22Rv1 (cell line): ENCODE results near the gene PGLYRP1.

Experiments used
- H3K27ac ChIP-seq: fragments of 450-650 bp; 2 replicates; pipeline ENCODE4 v1.5.1; 2017
- ZFX ChIP-seq: fragments of 450-650 bp; IDR thresholded peaks from 2 replicates; pipeline ENCODE4 v1.6.1; 2017; ENCODE audit warnings: antibody characterized with exemption, borderline replicate concordance
- TF ChIP-seq, protein P1 (sequence below): fragments of 450-650 bp; IDR thresholded peaks from 2 replicates; pipeline ENCODE4 v1.5.1; 2017; ENCODE audit warnings: mild to moderate bottlenecking

Gene PGLYRP1, protein sequence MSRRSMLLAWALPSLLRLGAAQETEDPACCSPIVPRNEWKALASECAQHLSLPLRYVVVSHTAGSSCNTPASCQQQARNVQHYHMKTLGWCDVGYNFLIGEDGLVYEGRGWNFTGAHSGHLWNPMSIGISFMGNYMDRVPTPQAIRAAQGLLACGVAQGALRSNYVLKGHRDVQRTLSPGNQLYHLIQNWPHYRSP

DNA sequence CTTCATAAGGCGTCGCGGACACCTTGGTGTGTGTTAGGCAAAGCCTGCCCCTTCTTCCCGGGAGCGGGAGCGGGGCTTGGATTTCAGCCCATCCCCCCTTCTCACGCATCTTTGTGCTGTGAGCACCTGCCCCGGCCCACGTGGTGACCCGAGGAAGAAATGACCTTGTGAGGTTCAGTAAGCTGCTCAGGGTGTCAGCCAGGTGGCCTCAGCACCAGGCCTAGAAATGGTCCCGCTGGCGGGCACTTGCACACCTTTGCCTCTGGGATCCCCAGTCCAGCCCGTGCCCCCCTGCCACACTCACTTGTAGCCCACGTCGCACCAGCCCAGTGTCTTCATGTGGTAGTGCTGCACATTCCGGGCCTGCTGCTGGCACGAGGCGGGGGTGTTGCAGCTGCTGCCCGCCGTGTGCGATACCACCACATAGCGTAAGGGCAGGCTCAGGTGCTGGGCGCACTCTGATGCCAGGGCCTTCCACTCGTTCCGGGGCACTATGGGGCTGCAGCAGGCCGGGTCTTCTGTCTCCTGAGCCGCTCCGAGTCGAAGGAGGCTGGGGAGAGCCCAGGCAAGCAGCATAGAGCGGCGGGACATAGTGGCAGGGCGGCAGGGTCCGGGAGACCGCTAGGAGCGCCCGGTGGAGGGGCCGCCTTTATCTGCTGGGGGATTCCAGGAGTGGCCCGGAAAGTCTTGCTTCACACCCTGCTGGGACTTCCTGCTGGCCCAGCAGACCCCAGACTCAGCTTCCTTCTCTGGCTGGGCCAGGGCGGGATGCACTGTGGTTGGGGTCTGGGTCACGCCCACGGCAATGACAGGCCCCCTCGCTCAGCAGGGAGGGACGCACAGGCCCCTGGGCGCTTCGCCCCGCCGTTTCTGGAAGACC is at the start of gene PGLYRP1:
TSS of gene PGLYRP1 (minus strand) at position 623 of the 880 bp plus-strand sequence. CDS start at position 591, 32 bp downstream.
- TF ChIP-seq ZFX = no peak
- TF ChIP-seq, protein P1, sequence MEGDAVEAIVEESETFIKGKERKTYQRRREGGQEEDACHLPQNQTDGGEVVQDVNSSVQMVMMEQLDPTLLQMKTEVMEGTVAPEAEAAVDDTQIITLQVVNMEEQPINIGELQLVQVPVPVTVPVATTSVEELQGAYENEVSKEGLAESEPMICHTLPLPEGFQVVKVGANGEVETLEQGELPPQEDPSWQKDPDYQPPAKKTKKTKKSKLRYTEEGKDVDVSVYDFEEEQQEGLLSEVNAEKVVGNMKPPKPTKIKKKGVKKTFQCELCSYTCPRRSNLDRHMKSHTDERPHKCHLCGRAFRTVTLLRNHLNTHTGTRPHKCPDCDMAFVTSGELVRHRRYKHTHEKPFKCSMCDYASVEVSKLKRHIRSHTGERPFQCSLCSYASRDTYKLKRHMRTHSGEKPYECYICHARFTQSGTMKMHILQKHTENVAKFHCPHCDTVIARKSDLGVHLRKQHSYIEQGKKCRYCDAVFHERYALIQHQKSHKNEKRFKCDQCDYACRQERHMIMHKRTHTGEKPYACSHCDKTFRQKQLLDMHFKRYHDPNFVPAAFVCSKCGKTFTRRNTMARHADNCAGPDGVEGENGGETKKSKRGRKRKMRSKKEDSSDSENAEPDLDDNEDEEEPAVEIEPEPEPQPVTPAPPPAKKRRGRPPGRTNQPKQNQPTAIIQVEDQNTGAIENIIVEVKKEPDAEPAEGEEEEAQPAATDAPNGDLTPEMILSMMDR = no peak
- no peak within 1 kb of the TSS for H3K27ac ChIP-seq

DNA sequence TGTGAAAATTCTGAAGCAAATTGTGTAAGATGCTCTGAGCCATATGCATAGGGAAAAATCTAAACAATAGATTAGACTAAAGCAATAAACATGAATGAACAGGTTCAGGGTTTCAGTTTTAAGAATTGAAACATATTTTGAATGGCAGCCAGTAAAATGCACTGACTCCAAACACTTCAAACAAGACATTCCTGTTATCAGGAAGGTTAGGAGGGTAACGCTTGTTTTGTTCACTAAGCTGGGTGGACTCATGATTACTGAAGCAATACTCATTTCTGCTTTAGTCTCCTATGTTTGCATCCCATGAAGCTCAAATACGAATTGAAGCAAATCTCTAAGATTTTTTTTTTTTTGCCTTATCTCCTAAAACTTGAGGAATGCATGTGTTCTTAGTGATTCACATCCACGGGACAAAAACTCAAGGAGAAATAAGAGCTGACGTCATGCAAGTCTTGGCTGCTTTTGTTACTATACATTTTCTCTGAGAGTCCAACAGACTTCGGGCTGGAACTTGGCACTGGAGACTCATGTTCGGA is 47.0 kb upstream of the PGLYRP1 start:
- no peak overlapping the region for H3K27ac ChIP-seq
- no peak for TF ChIP-seq ZFX
- TF ChIP-seq, protein P1 = no peak

DNA sequence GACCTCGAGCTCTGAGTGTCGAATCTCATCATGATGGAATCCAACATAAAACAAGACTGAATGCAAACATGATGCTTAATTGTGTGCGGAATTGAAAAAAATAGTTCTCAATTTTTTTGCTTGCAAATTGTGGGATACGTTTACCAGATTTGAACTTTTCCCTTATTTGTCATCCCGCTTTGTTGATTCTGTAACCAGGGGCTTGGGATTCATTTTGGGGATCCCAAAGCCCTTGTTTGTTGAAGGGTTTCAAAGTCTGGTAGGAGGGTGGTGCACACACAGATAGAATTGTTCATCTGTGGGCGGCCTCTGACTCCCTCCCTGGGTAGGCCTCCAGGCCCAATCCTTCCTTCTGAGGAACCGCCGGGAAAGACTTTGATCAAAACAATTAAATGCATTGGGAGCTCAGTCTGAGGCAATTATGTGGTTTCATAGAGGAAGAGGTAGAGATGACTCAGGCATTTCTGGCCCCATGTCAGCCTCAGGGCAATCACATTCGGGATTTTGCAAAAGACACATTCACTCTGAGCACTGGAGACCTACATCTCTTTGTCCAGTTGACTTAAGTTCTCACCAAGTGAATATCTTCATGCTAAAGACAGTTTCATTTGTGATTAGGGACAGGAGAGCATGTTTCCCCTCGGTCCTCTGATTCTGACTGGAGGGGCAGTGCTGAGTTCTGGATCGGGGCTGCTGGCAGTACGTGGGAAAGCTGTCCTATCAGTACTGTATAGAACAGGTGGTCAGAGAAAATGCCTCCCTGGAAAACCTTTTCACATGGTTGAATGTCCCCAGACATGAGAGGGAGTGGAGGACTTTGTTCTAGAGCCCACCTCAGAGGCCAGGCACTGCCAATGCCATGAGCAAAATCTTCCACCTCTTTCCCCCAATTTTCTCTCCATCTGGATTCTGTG is 45.7 kb upstream of the PGLYRP1 start:
- TF ChIP-seq, protein P1 = no peak
- TF ChIP-seq ZFX = no peak
- H3K27ac ChIP-seq = no peak overlapping the region

DNA sequence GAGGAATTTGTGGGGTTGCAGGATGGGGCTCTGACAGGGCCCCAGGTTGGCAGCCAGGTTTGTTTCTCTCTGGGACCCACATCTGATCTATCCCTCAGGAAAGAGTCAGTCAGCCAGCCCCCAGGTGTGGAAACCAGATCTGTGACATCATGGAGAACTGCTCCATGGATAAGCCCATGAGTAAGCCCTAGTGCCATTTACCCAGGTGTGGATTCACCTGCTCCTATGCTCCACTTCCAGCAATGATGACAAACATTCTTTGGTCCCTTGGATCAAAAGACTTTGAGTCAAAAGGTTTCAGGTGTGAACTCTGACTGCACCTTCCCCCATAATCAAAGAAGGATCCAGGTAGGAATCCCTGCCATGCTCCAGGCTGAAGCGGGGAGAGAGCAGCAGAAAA is 44.8 kb upstream of the PGLYRP1 start:
- no peak overlapping the region for H3K27ac ChIP-seq

DNA sequence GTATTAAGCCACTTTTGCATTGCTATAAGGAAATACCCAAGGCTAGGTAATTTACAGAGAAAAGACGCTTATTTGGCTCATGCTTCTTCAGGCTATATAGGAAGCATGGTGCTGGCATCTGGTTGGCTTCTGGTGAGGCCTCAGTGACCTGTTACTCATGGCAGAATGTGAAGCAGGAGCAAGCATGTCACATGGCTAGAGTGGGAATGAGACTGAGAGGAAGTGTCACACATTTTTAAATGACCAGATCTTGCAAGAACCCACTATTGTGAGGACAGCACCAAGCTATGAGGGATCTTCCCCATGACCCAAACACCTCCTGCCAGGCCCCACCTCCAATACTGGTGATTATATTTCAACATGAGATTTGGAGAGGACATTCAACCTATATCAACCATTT is 43.6 kb upstream of the PGLYRP1 start:
- TF ChIP-seq, protein P1 = no peak
- TF ChIP-seq ZFX = no peak
- no peak overlapping the region for H3K27ac ChIP-seq

More for the DNA sequence above, 44.8 kb upstream of the PGLYRP1 start:
- TF ChIP-seq ZFX = no peak
- TF ChIP-seq, protein P1 = no peak

DNA sequence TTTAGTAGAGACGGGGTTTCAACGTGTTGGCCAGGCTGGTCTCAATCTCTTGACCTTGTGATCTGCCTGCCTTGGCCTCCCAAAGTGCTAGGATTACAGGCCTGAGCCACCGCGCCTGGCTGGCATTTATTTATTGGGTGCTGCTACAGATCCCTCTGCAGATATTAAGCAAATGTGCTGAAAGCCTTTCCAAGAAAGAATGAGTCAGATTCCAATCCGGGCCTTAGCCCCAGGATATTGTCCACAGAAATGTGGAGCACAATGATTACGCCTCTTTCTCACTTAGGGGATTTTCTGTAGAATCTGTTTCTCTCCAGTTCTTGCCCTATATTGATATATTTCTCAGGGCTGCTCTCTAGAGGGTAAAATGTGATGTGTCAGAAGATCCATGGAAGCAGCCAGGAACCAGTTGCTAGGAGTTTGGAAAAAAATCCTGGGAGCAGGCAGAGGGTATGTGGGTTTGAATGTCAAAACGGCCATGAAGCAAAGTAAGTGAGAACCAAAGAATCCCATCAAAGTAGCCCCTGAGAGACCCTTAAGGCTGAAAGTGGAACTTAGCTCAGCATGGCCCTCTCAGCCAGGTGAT is 42.7 kb upstream of the PGLYRP1 start:
- no peak overlapping the region for H3K27ac ChIP-seq
- TF ChIP-seq, protein P1 = no peak
- no peak for TF ChIP-seq ZFX
